ENCODE results near the gene PPP1R1C.

The PPP1R1C gene

GRCh38 chr2:181970160-181970794 lies 15.4 kb upstream of the PPP1R1C start:
- in situ Hi-C loops (cut with MboI; ENCODE audit: low sequenced_read_pairs), result loop anchor here (25.0 kb wide), 1 partner anchor 233 kb away; no protein-coding TSS in a partner anchor

DNA sequence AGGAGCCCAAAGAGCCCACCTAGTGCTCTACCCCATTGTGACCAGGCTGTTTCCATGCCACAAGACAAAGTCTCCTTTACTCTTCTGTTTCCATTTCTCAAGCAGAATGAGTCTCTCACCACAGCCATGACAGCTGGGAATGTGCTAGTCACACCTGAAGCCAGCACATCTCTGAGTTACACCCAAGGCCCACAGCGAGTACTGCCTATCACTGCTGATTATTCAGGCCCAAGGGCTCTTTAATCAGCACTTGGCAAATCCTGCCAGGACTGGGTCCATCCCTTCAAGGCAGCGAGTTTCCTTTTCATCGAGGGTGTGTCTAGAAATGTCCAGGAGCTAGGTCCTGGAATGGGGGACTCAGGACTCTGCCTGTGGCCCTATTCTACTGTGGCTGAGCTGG lies 14.6 kb upstream of the PPP1R1C start:
- in situ Hi-C loops (cut with MboI; ENCODE audit: low sequenced_read_pairs), result loop anchor here (25.0 kb wide), 1 partner anchor 234 kb away; no protein-coding TSS in a partner anchor

DNA sequence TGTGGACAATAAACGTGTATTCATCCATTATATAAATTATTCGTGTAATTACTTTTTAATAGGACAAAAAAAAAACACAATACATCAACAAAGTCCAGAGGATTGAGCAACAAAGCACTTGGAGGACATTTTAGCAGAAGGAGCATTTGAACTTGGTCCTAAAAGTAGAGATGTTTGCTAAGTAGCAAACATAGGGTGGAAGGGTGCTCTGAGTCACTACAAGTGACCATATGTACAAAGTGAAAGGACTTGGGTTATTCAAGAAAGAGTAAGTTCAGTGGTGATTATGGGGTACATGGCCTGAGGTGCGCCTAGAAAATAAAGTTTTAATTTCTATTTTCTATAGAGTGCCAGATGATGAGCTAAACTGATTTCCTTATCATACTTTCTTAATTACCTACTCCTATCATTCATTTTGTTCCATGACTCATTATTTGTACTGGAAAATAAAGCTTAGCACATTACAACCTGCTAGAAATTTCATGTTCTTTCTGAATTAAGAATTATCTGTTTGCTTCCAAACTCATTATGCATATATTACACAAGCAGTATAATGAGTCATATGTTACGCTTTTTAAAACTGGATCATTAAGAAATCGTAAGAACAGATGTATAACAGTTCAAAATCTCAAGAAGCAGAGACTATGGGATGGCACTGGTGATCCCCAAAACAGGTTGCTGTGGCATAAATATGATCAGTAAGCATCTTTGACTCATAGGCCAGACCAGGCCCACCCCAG lies 13.1 kb upstream of the PPP1R1C start:
- in situ Hi-C loops (cut with MboI; ENCODE audit: low sequenced_read_pairs), result loop anchor here (25.0 kb wide), 1 partner anchor 235 kb away; no protein-coding TSS in a partner anchor

DNA sequence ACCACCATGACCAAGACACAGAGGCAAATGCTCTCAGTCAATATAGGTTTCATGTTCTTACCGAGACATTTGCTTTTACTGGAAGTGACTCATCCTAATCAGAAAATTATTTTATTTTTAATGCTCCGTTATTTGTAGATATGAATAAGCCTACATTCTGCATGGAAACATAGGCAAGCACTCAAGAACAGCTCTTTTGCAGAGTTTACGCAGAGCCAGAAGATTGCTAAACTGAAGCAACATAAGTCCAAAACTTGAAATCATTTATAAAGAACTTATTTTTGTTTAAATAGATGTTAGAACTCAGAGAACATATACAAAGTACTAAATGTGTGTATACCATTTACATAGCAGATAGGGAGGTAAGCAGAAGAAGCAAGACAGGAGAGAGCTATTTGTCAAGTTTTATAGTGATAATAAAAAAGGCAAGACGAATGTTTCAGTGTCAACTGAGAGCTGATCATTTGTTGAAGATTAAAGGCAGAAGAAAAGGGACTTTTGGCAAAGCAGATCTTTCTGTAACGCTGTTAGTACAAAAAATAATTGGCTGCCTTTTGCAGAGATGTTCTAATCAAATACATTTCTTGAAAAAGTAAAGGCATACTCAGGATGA lies 12.4 kb upstream of the PPP1R1C start:
- in situ Hi-C loops (cut with MboI; ENCODE audit: low sequenced_read_pairs), result loop anchor here (25.0 kb wide), 1 partner anchor 236 kb away; no protein-coding TSS in a partner anchor

DNA sequence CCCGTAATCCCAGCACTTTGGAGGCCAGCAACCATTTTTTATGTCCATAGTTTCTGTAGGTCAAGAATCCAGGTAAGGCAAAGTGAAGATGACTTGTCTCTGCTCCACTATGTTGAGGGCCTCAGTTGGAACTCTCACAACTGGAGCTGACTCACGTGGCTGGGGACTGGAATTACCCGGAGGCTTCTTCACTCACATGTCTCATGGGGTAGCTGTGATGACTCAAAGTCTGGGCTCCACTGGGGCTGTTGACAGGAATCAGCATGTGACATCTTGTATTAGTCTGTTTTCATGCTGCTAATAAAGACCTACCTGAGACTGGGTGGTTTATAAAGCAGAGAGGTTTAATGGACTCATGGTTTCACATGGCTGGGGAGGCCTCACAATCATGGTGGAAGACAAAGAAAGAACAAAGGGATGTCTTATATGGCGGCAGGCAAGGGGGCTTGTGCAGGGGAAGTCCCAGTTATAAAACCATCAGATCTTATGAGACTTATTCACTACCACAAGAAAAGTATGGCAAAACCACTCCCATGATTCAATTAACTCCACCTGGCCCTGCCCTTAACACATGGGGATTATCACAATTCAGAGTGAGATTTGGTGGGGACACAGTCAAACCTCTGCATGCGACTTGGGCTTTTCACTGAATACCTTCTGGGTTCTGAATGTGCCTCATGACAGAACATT lies 7.8 kb upstream of the PPP1R1C start:
- in situ Hi-C loops (cut with MboI; ENCODE audit: low sequenced_read_pairs), result no loop called here

- in situ Hi-C loops (cut with MboI; ENCODE audit: low sequenced_read_pairs), result no loop called here
These were observed 7.1 kb upstream of the PPP1R1C start for GRCh38 chr2:181978351-181979150.

- in situ Hi-C loops (cut with MboI; ENCODE audit: low sequenced_read_pairs), result no loop called here
These were observed 1.6 kb upstream of the PPP1R1C start for GRCh38 chr2:181984060-181984459.

DNA sequence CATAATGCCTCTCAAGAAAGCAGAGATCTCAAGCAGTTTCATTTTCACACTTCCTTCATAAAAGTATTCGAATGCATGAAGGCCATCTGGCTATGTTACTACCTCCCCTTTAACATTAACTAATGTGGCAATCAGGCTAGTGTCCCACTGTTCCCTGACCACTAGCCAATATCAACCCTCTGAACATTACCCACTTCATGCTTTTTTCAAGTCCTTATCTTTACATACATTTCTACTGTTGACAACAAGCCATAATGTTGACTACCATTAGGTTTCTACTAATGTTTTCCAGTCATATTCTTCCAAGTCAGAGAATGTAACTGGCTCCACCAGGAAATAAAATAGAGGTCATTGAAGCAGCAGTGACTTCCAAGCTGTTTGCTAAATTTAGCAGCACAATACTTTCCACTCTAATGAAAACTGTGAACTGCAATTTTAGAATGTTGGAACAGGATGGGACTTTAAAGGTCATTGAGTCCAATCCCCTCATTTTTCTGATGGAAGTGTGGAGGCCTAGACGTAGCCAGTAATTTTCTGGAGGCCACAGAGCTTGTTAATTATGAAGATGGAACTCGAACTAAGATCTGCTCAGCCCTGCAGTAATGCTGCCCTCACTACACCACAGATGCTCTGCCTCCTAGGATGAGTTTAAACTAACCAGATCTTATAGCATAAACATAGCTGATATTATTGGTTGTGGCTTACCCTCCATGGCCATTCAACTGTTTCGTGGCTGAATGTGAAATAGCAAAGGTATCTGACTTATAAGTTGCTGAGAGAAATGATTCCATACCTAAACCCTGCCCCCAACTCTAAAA lies 630 bp upstream of the PPP1R1C start:
- in situ Hi-C loops (cut with MboI; ENCODE audit: low sequenced_read_pairs), result no loop called here

DNA sequence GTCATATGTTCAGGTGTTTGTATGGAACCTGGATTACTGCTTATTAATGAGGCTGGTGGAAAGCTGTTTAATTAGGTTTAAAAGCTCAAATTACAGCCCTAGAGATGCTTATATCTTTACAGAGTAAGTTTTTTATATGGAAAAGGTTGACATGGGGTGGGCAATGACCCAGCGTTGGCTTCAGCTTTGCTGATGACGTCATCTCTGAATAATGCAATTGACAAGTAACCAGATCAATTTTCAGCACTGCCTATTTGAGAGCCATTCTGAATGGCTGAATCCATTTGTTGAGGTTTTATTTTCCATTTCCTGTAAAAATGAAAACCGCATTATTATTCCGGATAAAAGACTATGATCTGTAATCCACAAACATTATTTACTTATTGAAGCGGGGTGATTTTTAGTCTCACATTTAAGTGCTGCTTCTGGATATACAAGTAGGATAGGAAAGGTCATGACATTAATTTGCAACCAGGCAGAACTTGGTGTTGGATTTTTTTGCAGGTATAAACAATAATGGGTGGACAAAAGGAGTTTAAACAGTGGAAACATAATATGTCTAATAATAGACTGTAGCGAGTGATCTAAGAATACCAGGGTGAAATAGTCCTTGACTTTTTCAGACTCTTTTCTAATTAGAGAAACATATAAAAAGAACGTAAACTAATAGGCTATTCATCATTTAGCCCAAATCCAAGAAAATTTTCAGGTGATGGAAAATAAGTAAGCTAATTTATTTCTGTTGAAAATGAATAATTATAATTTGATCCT lies 2.7 kb downstream of the PPP1R1C start:
- in situ Hi-C loops (cut with MboI; ENCODE audit: low sequenced_read_pairs), result no loop called here

DNA sequence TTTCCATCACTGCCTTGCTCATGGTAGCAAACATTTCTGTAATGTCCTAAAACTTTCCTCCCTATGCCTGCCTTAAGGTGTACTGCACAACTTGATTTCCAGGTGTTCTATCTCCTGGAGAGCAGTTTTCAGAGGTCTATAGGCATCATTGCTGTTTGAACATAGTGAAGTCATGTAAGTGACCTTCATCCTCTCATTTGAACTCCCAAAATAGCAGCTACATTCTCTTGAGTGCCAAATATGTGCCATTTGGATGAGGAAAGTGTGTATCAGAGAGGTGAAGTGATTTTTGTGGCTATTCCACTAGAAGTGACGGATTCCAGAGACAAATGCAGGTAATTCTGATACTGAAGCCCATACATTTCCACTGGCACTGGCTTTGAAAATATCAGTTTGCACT lies 3.4 kb downstream of the PPP1R1C start:
- in situ Hi-C loops (cut with MboI; ENCODE audit: low sequenced_read_pairs), result no loop called here

- in situ Hi-C loops (cut with MboI; ENCODE audit: low sequenced_read_pairs), result no loop called here
These were observed 5.7 kb downstream of the PPP1R1C start for GRCh38 chr2:181991171-181991885.

GRCh38 chr2:181992776-181993175 lies 7.1 kb downstream of the PPP1R1C start:
- in situ Hi-C loops (cut with MboI; ENCODE audit: low sequenced_read_pairs), result no loop called here

- in situ Hi-C loops (cut with MboI; ENCODE audit: low sequenced_read_pairs), result no loop called here
These were observed 9.6 kb downstream of the PPP1R1C start for GRCh38 chr2:181995289-181995688.

- in situ Hi-C loops (cut with MboI; ENCODE audit: low sequenced_read_pairs), result no loop called here
These were observed 12.6 kb downstream of the PPP1R1C start for GRCh38 chr2:181998041-181998835.

DNA sequence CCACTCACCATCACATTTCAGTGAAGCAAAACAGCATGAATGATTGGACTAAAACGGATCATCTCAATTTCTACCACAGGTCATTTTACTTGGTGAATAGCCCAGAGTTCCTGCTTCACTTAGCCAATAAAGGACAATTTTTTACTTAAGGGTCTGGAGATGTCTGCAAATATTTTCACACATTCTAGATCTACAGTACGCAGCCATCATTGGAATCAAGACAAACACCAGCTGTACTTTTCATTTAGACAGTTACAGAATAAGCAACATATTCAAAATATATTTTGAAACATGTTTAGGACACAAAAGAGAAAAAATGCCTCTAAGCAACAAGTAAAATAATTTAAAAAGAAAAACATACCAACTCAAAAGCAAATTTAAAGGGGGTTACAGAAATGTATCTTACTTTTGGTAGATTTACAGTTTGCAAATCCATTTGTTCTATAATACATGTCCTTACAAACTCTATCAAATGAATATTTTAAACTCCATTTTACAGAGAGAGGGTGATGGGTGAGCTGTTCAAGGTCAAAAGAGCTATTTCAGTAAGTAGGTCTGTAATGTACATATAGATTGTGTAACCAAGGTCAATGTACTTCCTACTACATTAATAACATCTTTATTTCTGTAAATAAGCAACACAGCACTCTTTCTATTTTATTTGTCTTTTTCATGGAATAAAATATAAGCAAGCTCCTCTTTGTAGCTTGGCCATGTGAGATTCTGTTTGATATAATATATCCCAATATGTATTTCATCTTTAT lies 13.4 kb downstream of the PPP1R1C start:
- in situ Hi-C loops (cut with MboI; ENCODE audit: low sequenced_read_pairs), result no loop called here

GRCh38 chr2:181999911-182000310 lies 14.3 kb downstream of the PPP1R1C start:
- in situ Hi-C loops (cut with MboI; ENCODE audit: low sequenced_read_pairs), result no loop called here
